ENCODE results near the gene PLCB1.

- TF ChIP-seq CTCF (IDR thresholded peaks at IDR 0.05; ENCODE audit: low read depth, low read length, poor library complexity, severe bottlenecking) (no peak), EZH2phosphoT487 (IDR thresholded peaks at IDR 0.05; ENCODE audit: borderline replicate concordance, low read length) (no peak)
Observed at GRCh38 chr20:8126841-8127378, 5.2 kb upstream of the PLCB1 start.
